CD4-positive, alpha-beta T cell treated with Interleukin-21 for 1 hour (primary cell): ENCODE data around the gene POFUT2.
"Not testable (repeated sequence)": the region's sequence is repeated elsewhere in the genome, so short reads cannot be mapped to it uniquely, and the experiment has no call there.

Experiments used
- DNase-seq: peaks from one replicate; pipeline ENCODE4 v3.0.0-alpha.2; 2020

Gene POFUT2

GRCh38 chr21:45309069-45309986 is 21.6 kb upstream of the POFUT2 start:
- peak; percentile 48 for DNase-seq

GRCh38 chr21:45308194-45309068 is 20.7 kb upstream of the POFUT2 start:
- DNase-seq: no peak

- not testable (repeated sequence) for DNase-seq
Observed at GRCh38 chr21:45307597-45308158, 20.0 kb upstream of the POFUT2 start.

- DNase-seq: no peak
Observed at GRCh38 chr21:45306832-45307571, 19.3 kb upstream of the POFUT2 start.

GRCh38 chr21:45306453-45306831 is 18.7 kb upstream of the POFUT2 start:
- no peak for DNase-seq

GRCh38 chr21:45305836-45306235 is 18.1 kb upstream of the POFUT2 start:
- DNase-seq: no peak

- DNase-seq: peak; percentile 42
Observed at GRCh38 chr21:45304945-45305344, 17.2 kb upstream of the POFUT2 start.

GRCh38 chr21:45304476-45304830 is 16.8 kb upstream of the POFUT2 start:
- no peak for DNase-seq

GRCh38 chr21:45303751-45304475 is 16.2 kb upstream of the POFUT2 start:
- DNase-seq: no peak

GRCh38 chr21:45303091-45303615 is 15.5 kb upstream of the POFUT2 start:
- no peak for DNase-seq

- peak; percentile 79 for DNase-seq
Observed at GRCh38 chr21:45302082-45303061, 14.7 kb upstream of the POFUT2 start.

- no peak for DNase-seq
Observed at GRCh38 chr21:45301521-45302081, 13.9 kb upstream of the POFUT2 start.

- no peak for DNase-seq
Observed at GRCh38 chr21:45300786-45301520, 13.3 kb upstream of the POFUT2 start.

- no peak for DNase-seq
Observed at GRCh38 chr21:45299864-45300785, 12.4 kb upstream of the POFUT2 start.

GRCh38 chr21:45299026-45299863 is 11.6 kb upstream of the POFUT2 start:
- no peak for DNase-seq

GRCh38 chr21:45297869-45298268 is 10.2 kb upstream of the POFUT2 start:
- DNase-seq: no peak

- no peak for DNase-seq
Observed at GRCh38 chr21:45297329-45297728, 9.6 kb upstream of the POFUT2 start.
